Stimulated activated CD4-positive, alpha-beta T cell treated with anti-CD3 and anti-CD28 coated beads, TNF-alpha, amount 100 ng/mL, for 48 hours (primary cell): ENCODE data around the gene B4GALT3.

Source experiments
- DNase-seq, 3 donors: peaks; one replicate each; pipeline ENCODE4 v3.0.0-alpha.2; 2020; ENCODE audit warnings: low read depth in 3 of 3

B4GALT3 gene

DNA sequence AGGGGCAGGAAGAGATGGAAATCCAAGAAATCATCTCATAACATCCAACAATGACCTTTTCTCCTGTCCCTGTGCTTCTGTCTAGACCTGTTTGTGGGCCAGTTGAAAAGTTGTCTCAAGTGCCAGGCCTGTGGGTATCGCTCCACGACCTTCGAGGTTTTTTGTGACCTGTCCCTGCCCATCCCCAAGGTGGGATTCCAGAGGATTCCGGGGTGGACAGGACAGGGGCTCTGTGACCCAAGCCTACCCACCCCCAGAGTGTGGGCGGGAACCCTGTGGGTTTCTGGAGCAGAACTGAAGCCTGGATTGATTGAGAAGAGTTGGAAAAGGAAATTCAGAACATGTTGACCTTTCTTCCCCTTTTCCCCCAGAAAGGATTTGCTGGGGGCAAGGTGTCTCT, 13.5 kb downstream of the B4GALT3 start:
- DNase-seq, result no peak

DNA sequence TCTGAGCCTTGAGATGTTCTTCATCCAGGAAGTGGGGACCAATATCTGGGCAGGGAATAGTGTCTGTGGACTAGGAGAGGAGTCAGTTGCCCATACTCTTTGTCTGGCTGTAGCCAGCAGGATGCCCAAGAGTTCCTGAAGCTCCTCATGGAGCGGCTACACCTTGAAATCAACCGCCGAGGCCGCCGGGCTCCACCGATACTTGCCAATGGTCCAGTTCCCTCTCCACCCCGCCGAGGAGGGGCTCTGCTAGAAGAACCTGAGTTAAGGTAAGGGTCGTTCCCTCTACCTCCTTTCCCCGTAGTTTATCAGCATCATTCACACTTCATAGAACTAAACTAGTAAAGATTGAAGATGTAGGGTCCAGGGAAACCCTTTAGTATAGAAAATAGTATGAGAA, 14.5 kb downstream of the B4GALT3 start:
- DNase-seq, result no peak

DNA sequence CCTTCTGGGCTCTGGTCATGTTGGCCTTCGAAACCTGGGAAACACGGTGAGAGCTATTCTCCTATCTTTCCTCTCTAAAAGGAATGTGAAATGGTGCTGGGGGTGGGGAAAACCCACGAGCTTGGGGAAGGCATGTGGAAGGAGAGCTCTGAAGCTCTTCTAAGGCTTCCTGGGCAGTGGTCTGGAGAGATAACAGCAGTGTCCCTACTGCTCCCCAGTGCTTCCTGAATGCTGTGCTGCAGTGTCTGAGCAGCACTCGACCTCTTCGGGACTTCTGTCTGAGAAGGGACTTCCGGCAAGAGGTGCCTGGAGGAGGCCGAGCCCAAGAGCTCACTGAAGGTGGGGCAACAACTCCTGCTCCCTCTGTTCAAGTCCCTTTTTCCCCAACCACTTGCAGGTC, 15.3 kb downstream of the B4GALT3 start:
- DNase-seq, result no peak

DNA sequence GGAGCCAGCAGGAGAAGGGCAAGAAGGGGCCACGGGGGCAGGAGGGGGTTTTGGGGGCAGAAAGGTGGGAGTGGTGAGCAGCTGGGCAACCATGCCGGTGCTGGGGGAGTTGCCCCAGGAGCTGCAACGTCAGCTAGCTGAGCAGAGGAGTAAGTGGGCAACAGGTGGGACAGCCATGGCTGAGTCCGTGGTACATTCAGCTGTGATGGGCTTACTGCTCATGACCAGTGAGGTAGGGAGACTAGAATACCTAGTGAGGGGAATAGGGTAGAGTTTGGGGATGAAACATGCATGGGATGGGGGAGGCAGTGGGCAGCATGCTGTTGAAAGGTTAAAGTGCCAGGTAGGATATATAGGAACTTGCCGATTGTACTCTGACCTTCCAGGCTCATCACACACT, 15.7 kb downstream of the B4GALT3 start:
- no peak for DNase-seq

DNA sequence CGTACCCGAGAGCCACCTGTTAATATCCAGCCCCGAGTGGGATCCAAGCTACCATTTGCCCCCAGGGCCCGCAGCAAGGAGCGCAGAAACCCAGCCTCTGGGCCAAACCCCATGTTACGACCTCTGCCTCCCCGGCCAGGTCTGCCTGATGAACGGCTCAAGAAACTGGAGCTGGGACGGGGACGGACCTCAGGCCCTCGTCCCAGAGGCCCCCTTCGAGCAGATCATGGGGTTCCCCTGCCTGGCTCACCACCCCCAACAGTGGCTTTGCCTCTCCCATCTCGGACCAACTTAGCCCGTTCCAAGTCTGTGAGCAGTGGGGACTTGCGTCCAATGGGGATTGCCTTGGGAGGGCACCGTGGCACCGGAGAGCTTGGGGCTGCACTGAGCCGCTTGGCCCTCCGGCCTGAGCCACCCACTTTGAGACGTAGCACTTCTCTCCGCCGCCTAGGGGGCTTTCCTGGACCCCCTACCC, 16.6 kb downstream of the B4GALT3 start:
- no peak for DNase-seq

DNA sequence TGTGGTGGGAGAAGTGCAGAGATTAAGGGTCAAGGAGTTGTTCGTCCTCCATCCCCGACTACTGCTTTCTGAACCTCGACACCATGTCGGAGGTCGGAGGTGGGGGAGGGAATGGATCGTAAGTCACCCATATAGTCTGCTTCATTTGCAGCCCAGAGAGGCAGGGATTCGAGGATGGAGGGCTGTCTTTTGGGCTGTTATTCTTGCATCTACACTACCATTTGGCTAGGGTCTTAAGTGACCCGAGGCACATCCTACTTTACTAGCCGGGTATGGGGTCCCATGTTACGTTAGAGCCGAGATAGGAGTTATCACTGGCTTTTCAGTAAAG, 17.4 kb downstream of the B4GALT3 start:
- no peak for DNase-seq

DNA sequence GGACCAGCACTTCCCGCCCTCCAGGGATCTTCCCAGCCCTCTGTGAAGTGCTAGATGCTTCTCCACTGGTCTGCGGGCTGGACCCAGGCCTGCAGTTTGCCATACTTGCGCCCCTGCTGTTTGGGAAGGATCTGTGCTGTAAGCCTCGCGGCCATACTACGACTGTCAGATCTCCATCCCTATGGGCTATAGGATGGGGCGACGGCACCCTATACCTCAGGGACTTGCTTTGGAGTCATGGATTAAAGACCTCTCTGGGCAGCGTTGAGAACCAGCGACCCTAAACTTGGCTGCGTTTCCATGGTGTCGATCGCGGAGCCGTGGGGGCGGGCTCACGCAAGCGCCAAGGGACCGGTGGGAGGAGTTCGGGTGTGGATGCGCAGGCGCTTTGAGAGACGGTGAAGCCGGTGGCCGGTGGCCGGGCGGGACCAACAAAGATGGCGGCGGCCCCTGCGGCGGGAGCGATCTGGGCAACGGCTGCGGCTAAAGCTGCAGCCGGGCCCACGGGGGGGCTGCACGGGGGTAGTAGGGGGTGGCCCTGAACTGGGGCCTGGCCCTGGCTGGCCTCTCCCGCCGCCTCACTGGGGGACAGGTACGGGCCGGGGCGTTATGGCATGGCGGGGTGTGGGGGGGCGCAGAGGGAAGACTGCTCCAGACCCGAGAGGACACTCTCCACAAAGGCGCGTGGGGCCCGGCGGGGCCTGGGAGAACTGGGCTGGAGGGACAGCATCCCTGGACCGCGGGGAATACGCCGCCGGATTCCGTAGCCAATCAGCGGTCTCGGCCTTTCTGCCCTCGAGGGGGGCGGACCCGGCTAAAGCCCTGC, 18.0 kb downstream of the B4GALT3 start, which contains the start of gene USP21:
Gene USP21, plus strand, starts transcription at position 414 of the 826 bp plus-strand sequence. CDS start 1,141 bp downstream, outside the sequence.
- peak; percentile 79 to 88 (median 80) for DNase-seq

DNA sequence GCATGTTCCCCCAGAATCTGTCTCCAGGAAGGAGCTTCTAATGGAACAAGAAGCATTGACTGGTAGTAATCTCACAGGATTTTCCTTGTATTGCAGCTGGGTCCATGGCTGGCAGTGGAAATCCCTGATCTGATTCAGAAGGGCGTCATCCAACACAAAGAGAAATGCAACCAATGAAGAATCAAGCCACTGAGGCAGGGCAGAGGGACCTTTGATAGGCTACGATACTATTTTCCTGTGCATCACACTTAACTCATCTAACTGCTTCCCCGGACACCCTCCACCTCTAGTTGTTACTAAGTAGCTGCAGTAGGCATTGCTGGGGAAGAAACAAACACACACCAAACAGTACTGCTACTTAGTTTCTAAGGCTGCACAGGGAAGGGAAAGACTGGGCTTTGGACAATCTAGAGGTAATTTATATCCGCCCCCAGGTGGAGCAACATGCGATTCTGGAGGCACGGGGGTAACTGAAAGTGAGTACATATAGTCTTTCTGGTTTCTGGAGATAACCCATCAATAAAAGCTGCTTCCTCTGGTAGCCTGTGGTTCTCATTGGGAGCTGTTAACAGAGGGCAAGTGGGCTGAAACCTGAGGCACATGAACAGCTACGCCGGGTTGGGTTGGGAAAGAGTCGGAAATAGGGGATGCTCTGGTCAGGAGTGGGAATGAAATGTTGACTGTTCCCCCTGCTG, 18.8 kb downstream of the B4GALT3 start:
- no peak for DNase-seq

DNA sequence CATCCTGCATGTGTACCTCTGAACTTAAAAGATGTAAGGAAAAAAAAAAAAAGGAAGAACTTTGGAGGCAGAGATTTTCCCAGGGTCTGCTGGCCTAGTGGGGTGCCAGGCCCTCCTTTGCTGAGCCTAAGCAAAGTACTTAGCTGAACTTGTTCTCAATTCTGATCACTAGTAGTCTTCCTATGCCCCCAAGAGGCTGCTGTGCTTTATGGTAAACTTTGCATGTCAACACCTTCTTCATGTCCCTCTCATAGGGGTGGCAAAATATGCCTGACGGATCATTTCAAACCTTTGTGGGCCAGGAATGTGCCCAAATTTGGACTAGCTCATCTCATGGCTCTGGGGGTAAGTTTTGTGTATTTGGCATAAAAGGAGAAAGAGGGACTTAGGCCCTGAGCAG, 19.4 kb downstream of the B4GALT3 start:
- no peak for DNase-seq

DNA sequence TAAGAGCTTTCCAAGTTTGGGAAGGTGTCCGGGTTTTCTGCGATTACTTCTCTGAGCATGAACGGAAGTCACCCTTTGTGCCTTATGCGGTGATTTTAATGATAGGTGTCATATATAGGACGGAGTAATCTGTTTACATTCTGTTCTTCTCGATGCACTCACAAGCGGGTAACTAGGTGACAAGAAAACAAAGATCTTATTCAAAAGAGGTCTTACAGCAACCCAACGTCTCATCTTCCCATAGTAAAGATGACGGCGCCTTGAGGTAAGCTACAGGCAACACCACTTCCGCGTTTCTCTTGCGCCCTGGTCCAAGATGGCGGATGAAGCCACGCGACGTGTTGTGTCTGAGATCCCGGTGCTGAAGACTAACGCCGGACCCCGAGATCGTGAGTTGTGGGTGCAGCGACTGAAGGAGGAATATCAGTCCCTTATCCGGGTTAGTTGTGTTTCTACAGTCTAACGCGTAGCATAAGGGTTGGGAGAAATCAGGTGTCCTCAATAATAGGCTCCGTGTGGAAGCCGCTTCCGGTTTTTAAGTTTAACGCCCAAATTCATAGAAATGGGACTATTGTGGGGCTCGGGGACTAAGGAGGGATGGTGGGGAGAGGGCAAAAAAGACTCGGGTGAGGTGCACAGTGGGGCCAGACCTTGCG, 23.5 kb downstream of the B4GALT3 start, which contains the start of gene UFC1:
Gene UFC1, plus strand, starts transcription at position 297 of the 656 bp plus-strand sequence. Its CDS starts 20 bp downstream, at position 317.
- DNase-seq, result peak; percentile 61 to 74 (median 66)

DNA sequence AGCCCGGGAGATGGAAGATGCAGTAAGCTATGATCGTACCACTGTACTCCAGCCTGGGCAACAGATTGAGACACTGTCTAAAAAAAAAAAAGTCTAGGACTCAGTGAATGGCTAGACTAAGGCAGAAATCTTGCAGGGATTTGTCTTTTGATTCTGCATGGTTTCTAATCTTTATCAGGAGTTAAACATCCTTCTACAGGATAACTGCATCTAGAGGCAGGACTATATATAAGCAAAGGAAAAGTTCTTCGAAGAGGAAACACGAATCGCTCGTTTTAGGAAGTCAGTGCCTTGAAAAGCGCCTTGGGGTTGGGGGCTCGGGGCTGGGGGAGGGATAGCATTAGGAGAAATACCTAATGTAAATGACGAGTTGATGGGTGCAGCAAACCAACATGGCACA, 24.1 kb downstream of the B4GALT3 start:
- no peak for DNase-seq

DNA sequence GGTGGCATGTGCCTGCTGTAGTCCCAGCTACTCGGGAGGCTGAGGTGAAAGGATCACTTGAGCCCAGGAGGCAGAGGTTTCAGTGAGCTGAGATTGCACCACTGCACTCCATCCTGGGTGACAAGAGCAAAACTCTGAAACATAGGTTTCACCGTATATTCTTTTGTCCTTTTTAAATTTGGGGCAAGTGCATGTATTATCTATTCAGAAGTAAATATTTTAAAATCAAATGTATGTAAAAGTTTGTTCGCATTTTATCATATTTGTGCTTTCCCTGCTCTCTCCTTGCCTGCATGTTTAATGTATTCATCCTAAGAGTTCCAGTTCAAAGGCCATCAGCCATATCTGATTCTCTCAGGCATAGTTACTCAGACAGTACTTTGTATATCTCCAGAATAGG, 31.5 kb downstream of the B4GALT3 start:
- DNase-seq, result no peak

DNA sequence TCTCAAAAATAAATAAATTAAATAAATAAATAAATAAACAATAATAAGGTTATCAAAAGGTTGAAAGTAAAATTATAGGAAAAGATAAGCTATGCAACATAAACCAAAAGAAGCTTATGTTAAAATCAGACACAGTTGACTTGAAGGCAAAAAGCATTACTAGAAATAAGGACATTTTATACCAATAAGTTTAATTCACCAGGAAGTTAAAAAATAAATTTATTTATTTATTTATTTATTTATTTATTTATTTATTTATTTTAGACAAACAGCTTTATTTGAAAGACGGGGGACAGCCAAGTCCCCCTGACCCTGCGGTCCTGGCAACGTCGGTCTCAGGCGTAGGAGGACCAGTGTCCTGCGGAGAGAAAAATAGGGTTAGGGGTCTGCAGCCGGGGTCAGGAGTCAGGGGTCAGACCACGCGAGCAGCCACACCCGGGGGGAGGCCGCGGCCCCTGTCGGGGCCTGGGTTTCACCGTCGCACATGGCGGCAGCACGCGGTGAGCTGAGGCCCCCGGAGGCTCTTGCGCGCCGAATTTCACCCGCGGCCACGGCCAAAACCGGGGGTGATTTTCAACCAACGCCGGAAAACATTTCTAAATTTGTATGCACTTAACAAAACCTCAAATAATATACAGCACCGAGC, 36.4 kb downstream of the B4GALT3 start:
- no peak for DNase-seq

DNA sequence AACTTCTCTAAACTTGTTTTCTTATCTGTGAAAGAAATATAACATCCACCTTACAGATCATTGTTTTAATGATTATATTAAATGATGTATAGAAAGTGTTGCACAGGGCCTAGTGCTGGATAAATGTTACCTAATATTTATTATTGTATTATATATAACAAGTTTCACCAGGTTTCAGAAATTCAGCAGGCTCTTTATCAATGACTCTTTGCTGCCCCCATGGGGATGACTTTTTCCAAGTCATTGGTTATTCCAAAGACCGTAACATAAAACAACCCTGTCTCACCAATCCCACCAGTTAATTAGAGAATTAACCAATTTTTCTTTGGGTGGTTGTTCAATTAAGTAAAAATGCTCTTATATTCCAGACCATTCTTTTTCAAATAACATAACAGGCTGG, 37.5 kb downstream of the B4GALT3 start:
- no peak for DNase-seq

DNA sequence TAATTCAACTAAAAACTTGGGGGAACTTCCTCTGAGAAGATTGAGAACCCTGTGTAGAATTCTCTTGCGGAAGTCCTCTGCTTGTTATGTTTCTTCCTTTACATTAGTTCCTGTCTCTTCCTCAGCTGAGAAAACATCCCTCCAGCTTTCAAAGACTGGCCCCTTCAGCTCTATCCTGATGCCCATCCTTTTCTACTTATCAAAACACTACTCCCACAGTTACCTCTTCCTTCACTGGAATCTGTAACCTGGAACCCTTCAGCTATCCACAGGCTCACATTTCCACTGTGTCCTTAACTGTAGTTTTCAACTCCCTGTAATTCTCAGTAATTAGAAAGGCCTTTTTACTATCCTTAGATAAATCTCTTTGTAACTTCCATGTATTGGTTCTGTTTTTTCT, 38.9 kb downstream of the B4GALT3 start:
- DNase-seq, result no peak

DNA sequence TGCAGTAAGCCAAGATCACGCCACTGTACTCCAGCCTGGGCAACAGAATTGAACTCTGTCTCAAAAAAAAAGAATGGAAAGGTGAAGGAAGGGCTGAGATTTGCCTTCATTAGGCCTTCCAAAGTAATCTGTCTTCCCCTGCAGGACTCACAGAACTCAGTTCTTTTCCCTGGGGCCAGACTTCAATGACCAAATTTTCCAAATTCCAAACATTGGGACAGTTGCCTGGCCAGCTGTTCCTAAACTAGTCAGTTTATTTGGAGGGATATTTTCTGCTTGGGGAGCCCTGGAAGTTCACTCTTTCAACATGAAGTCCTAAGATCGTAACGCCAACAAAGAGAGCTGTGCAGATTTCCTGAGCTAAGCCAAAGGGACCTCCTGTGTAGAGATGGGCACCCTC, 39.4 kb downstream of the B4GALT3 start:
- DNase-seq, result no peak

DNA sequence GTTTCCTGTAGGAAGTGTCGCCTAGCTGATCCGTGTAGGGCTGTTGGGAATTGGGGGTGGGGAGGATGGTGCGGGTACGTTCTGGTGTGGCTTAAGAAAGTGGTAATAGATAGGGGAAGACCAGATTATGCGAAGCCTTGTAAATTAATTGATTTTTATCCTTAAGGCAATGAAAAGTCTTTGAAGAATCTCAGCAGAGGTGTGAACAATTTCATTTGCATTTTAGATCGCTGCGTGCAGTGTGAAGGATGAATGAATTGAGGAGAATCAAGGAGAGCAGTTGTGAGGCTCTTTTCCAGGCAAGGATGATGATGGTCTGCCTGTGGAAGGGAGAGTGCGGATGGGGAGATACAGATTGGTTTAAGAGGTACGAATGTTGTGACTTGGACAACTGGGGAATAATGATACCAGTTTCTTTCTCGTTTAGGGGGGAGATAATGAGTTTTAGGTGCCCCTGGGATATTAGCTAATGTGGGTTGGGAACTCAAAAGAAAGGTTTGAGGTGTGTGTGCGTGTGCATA, 44.0 kb downstream of the B4GALT3 start:
- DNase-seq, result no peak

DNA sequence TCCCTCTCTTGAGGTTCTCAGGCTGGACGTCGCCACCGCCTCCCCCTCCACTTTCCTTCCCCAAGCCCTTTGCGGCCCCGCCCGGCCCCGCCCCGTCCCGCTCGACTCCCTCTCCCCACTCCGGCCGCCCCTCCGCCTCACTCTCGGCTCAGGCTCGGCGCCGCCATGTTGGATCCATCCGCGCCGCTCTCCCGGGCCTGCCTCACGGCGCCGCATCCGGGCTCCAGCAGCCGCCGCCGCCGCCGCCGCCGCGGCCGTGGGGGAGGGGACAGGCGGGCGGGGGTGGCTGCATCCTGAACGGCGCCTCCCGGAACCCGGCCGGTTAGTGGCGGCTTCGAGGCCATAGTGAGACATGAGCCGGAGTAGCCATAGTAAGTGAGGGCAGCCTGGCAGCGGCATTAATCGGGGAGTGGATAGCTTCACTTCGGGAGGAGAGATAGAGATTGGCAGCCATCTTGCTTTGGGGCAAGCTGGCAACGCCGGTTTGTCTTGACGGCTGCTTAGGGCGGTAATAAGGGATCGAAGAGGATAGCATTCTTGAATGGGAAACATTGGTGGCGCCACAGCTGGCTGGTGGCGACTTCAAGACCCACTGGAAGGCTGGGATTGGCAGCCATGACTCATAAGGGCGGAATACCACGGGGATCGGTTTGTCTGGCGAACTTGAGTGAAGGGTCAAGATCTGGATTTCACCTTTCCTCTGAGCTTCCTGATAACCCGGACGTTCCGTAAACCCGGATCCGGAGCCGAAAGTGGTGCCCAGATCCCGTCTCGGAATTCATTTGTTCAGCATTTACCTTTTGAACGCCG, 44.7 kb downstream of the B4GALT3 start, which contains the start of gene DEDD:
Gene DEDD, minus strand, starts transcription at position 258 of the 810 bp plus-strand sequence. CDS start 8,205 bp downstream, outside the sequence.
- DNase-seq, result peak; percentile 80 to 90 (median 88)

DNA sequence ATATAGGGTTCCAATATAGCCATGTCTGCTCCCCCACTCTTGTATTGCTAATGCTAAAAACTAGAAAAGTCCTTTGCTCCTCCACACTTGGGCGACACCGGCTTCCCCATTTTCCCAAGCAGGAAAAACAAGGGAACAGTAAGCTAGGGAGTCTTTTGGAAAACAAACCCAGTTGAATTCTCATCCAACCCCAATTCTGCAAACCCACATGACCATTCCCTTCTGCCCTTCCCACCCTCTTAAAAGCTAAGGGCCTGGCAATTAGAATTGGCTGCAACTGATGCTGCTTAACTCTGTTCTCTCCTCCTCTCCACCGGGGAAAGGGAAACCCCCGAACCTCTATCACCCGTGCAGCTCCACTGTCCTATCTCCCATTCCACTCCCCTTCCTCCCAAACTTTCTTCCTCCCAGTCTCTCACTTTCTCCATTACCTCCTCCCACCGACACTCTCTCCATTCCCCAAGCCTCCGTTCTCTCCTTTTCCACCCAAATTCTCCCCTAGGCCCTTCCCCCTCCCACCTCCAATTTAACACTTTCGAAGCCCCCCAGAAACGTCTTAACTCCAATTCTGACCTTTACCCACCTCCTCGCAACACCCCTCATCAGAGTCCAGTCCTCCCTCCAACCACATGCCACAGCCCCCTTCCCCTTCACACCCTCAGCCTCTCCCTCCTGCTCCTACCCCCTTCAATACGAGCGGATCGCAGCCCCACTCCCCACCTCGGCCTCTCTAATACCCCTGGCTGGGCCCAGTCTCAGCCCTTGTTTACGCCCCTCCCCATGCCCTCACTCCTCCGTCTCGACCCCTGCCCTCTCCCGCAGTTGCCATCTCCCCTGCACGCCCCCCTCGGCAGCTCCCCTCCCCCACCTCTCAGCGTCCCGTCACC, 45.5 kb downstream of the B4GALT3 start:
- DNase-seq, result no peak

DNA sequence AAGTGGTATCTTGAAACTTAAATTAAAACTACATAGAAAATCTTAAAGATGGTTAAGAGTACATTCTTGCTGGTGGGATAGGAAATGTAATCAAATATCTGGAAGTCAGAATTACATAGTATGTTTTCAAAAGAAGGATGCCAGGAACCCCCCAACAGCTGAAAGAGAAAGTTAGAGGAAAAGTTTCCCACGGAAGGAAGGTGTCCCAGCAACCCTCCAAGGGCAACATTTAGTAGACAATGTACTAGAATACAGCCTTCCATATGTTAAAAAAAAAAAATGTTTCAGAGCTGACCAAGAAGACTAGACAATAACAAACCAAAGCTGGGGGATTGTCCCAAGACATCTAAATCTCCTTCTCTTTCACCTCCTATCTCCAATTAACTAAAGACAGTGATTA, 47.0 kb downstream of the B4GALT3 start:
- DNase-seq, result no peak
